Esophagus muscularis mucosa (tissue), 4 donors: ENCODE data around the gene NPHP4.

Experiments used
- EP300 ChIP-seq: sonication (generic); formaldehyde crosslinking; IDR thresholded peaks from one replicate; pipeline ENCODE4 v1.6.1; 2017; ENCODE audit warnings: antibody characterized with exemption
- POLR2A ChIP-seq: fragments of 450-650 bp; IDR thresholded peaks from one replicate; pipeline ENCODE4 v1.6.1; 2017; ENCODE audit warnings: antibody characterized with exemption, moderate library complexity, mild to moderate bottlenecking, low read depth
- POLR2AphosphoS5 ChIP-seq, 2 donors: sonication (generic); formaldehyde crosslinking; IDR thresholded peaks; one replicate each; pipeline ENCODE4 v1.6.1; 2017; ENCODE audit warnings: antibody characterized with exemption in 2 of 2
- TF ChIP-seq, protein P1 (sequence below), 3 experiments: fragments of 200-600 bp in 2 of 3; fragments of 450-650 bp in 1 of 3; sonication (generic) in 2 of 3; IDR thresholded peaks; one replicate each; pipeline ENCODE4 v1.5.1; 2017 to 2019; ENCODE audit warnings: antibody characterized with exemption in 3 of 3, mild to moderate bottlenecking in 2 of 3, moderate library complexity in 1 of 3

- TF ChIP-seq, protein P1, sequence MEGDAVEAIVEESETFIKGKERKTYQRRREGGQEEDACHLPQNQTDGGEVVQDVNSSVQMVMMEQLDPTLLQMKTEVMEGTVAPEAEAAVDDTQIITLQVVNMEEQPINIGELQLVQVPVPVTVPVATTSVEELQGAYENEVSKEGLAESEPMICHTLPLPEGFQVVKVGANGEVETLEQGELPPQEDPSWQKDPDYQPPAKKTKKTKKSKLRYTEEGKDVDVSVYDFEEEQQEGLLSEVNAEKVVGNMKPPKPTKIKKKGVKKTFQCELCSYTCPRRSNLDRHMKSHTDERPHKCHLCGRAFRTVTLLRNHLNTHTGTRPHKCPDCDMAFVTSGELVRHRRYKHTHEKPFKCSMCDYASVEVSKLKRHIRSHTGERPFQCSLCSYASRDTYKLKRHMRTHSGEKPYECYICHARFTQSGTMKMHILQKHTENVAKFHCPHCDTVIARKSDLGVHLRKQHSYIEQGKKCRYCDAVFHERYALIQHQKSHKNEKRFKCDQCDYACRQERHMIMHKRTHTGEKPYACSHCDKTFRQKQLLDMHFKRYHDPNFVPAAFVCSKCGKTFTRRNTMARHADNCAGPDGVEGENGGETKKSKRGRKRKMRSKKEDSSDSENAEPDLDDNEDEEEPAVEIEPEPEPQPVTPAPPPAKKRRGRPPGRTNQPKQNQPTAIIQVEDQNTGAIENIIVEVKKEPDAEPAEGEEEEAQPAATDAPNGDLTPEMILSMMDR (IDR thresholded peaks at IDR 0.05): no peak
- TF ChIP-seq POLR2A: no peak
- no peak for TF ChIP-seq EP300
- no peak for TF ChIP-seq POLR2AphosphoS5 (IDR thresholded peaks at IDR 0.05)
Observed at GRCh38 chr1:5918275-5918649, 74.0 kb downstream of the NPHP4 start.
